Stimulated activated naive CD8-positive, alpha-beta T cell treated with anti-CD3 and anti-CD28 coated beads, Interleukin-15, Interleukin-2, amounts not matched to agents 100 U/mL and 50 U/mL, for 24 hours (primary cell): Measurements from ENCODE around the gene DLGAP4.
A peak's percentile ranks its signal among the peaks of the same experiment; 100 is the strongest.

ENCODE experiments used
- ATAC-seq: fragments of 150-1000 bp; cut with Tn5 transposase; one replicate; pipeline ENCODE4 v1.10.0; 2021
- DNase-seq: peaks from one replicate; pipeline ENCODE4 v3.0.0; 2021

Gene DLGAP4

GRCh38 chr20:36308986-36309385 lies 2.8 kb downstream of the DLGAP4 start:
- DNase-seq (no peak), ATAC-seq (no peak)

- no peak for DNase-seq
- ATAC-seq: no peak
Observed at GRCh38 chr20:36309643-36310042, 3.5 kb downstream of the DLGAP4 start.

GRCh38 chr20:36310215-36310981 lies 4.3 kb downstream of the DLGAP4 start:
- ATAC-seq (no peak), DNase-seq (no peak)

- DNase-seq (no peak), ATAC-seq (no peak)
Observed at GRCh38 chr20:36311141-36311853, 5.2 kb downstream of the DLGAP4 start.

- DNase-seq (no peak), ATAC-seq (no peak)
Observed at GRCh38 chr20:36311854-36312723, 6.0 kb downstream of the DLGAP4 start.

- no peak for DNase-seq
- no peak for ATAC-seq
Observed at GRCh38 chr20:36312724-36313441, 6.7 kb downstream of the DLGAP4 start.

GRCh38 chr20:36313476-36313875 lies 7.3 kb downstream of the DLGAP4 start:
- no peak for ATAC-seq
- no peak for DNase-seq

- DNase-seq: no peak
- ATAC-seq: no peak
Observed at GRCh38 chr20:36313926-36314325, 7.8 kb downstream of the DLGAP4 start.

- no peak for DNase-seq
- ATAC-seq: no peak
Observed at GRCh38 chr20:36314734-36315544, 8.8 kb downstream of the DLGAP4 start.

- DNase-seq (no peak), ATAC-seq (no peak)
Observed at GRCh38 chr20:36315545-36316351, 9.6 kb downstream of the DLGAP4 start.

GRCh38 chr20:36317675-36318074 lies 11.5 kb downstream of the DLGAP4 start:
- DNase-seq (no peak), ATAC-seq (peak; percentile 19)

GRCh38 chr20:36318166-36318565 lies 12.0 kb downstream of the DLGAP4 start:
- ATAC-seq (no peak), DNase-seq (no peak)

GRCh38 chr20:36319356-36320260 lies 13.5 kb downstream of the DLGAP4 start:
- DNase-seq (no peak), ATAC-seq (no peak)

- ATAC-seq (no peak), DNase-seq (no peak)
Observed at GRCh38 chr20:36320261-36320897, 14.2 kb downstream of the DLGAP4 start.

- DNase-seq: no peak
Observed at GRCh38 chr20:36320898-36321695, 15.0 kb downstream of the DLGAP4 start.

GRCh38 chr20:36322131-36322530 lies 16.0 kb downstream of the DLGAP4 start:
- DNase-seq: no peak
- no peak for ATAC-seq

More at GRCh38 chr20:36320898-36321695, 15.0 kb downstream of the DLGAP4 start:
- ATAC-seq: no peak

GRCh38 chr20:36330091-36330490 lies 24.0 kb downstream of the DLGAP4 start:
- ATAC-seq (no peak), DNase-seq (no peak)

- DNase-seq (no peak), ATAC-seq (no peak)
Observed at GRCh38 chr20:36331209-36331608, 25.1 kb downstream of the DLGAP4 start.
